Activated CD4-positive, alpha-beta T cell treated with anti-CD3 and anti-CD28 coated beads for 36 hours (primary cell): ENCODE measurements around the gene SLC25A42. TPM values are rescaled to one million over a fixed set of nuclear protein-coding genes. Genes with fewer than 3 reads are reported as not detected.
"Not testable (repeated sequence)": the region's sequence is repeated elsewhere in the genome, so short reads cannot be mapped to it uniquely, and the experiment has no call there.

Experiments
- ATAC-seq: fragments of 200-7000 bp; cut with Tn5 transposase; one replicate; pipeline ENCODE4 v1.10.0; 2021; ENCODE audit warnings: mild to moderate bottlenecking, moderate library complexity
- CTCF ChIA-PET: fragments of 350-600 bp; sonication (Branson Sonifier 250); formaldehyde crosslinking; loops from one replicate; lab custom pipeline; 2021; ENCODE audit warnings: antibody characterized with exemption; lab: Charles Lee
- POLR2A ChIA-PET: fragments of 350-600 bp; sonication (Branson Sonifier 250); formaldehyde crosslinking; loops from one replicate; lab custom pipeline; 2021; ENCODE audit warnings: antibody characterized with exemption, inconsistent platforms; lab: Charles Lee
- DNase-seq: peaks from one replicate; pipeline ENCODE4 v3.0.0-alpha.2; 2020
- H3K27ac Mint-ChIP-seq: one replicate; pipeline ENCODE4 v1.8.0; 2021; ENCODE audit warnings: mixed read lengths
- H3K27me3 Mint-ChIP-seq: one replicate; pipeline ENCODE4 v1.8.0; 2021; ENCODE audit warnings: mixed read lengths
- H3K36me3 Mint-ChIP-seq: one replicate; pipeline ENCODE4 v1.8.0; 2021; ENCODE audit warnings: low read depth, mixed read lengths
- H3K4me1 Mint-ChIP-seq: one replicate; pipeline ENCODE4 v1.8.0; 2021; ENCODE audit warnings: mixed read lengths
- H3K4me3 Mint-ChIP-seq: one replicate; pipeline ENCODE4 v1.8.0; 2021; ENCODE audit warnings: mild to moderate bottlenecking, moderate library complexity, mixed read lengths
- H3K9me3 Mint-ChIP-seq: one replicate; pipeline ENCODE4 v1.8.0; 2021; ENCODE audit warnings: low read depth, mixed read lengths
- intact Hi-C, 2 experiments: fragments of 100-400 bp; cut with DNase I in 1 of 2; cut with micrococcal nuclease in 1 of 2; formaldehyde crosslinking; loops; one replicate each; pipeline versions ENCODE4 v1.14.2 to v1.15.1; 2022 to 2024; cut with DNase I, micrococcal nuclease
- total RNA-seq, 2 experiments: library from RNA; stranded (reverse); gene quantifications; one replicate each; pipeline ENCODE4 v1.2.3, GENCODE V29; 2021

Gene SLC25A42
- total RNA-seq, 2 experiments from 2014 or later: 10.4 to 10.6 TPM

GRCh38 chr19:19122902-19123301 is 59.1 kb downstream of the SLC25A42 start:
- no peak for DNase-seq
- Mint-ChIP-seq H3K4me1 (no peaks in the 10 kb centered on the region), H3K36me3 (peaks cover 33% of the 10 kb centered on the region), H3K27ac (no peak overlapping the region), H3K9me3 (peaks cover 11% of the 10 kb centered on the region), H3K27me3 (no peaks in the 10 kb centered on the region), H3K4me3 (no peak overlapping the region)
- ATAC-seq: no peak
- intact Hi-C loops: no loop called here
- ChIA-PET POLR2A (no interaction called here), CTCF (no interaction called here)

- Mint-ChIP-seq H3K27me3 (no peaks in the 10 kb centered on the region), H3K27ac (no peak overlapping the region), H3K36me3 (peaks cover 34% of the 10 kb centered on the region), H3K9me3 (peaks cover 11% of the 10 kb centered on the region), H3K4me3 (no peak overlapping the region), H3K4me1 (no peaks in the 10 kb centered on the region)
- intact Hi-C loops: no loop called here
- ChIA-PET CTCF (no interaction called here), POLR2A (interaction anchor here (0.7 kb wide), 1 partner anchor 14 kb away, joined by 6 read pairs; no protein-coding TSS in a partner anchor)
- ATAC-seq (no peak), DNase-seq (no peak)
These were observed 59.6 kb downstream of the SLC25A42 start for GRCh38 chr19:19123386-19123785.

- no peak for DNase-seq
- no peak overlapping the region for H3K27ac Mint-ChIP-seq
- intact Hi-C loops: no loop called here
- H3K4me3 Mint-ChIP-seq: no peak overlapping the region
- POLR2A ChIA-PET: no interaction called here
- H3K9me3 Mint-ChIP-seq: peaks cover 11% of the 10 kb centered on the region
- peaks cover 34% of the 10 kb centered on the region for H3K36me3 Mint-ChIP-seq
- no peaks in the 10 kb centered on the region for H3K4me1 Mint-ChIP-seq
- no peaks in the 10 kb centered on the region for H3K27me3 Mint-ChIP-seq
- CTCF ChIA-PET: no interaction called here
- ATAC-seq: no peak
These were observed 62.3 kb downstream of the SLC25A42 start for GRCh38 chr19:19126102-19126501.

GRCh38 chr19:19131989-19132388 is 68.2 kb downstream of the SLC25A42 start:
- Mint-ChIP-seq H3K27me3 (no peaks in the 10 kb centered on the region), H3K9me3 (peaks cover 10% of the 10 kb centered on the region), H3K4me1 (peaks cover 9% of the 10 kb centered on the region), H3K27ac (no peak overlapping the region), H3K36me3 (peaks cover 35% of the 10 kb centered on the region), H3K4me3 (no peak overlapping the region)
- no peak for DNase-seq
- POLR2A ChIA-PET: no interaction called here
- CTCF ChIA-PET: interaction anchor here (1.2 kb wide), 1 partner anchor 14 kb away, joined by 3 read pairs; no protein-coding TSS in a partner anchor
- intact Hi-C loops: no loop called here
- no peak for ATAC-seq

GRCh38 chr19:19132912-19133311 is 69.1 kb downstream of the SLC25A42 start:
- Mint-ChIP-seq H3K27me3 (no peaks in the 10 kb centered on the region), H3K9me3 (peaks cover 10% of the 10 kb centered on the region), H3K4me1 (peaks cover 18% of the 10 kb centered on the region), H3K4me3 (no peak overlapping the region), H3K36me3 (peaks cover 33% of the 10 kb centered on the region), H3K27ac (no peak overlapping the region)
- DNase-seq: no peak
- intact Hi-C loops: no loop called here
- POLR2A ChIA-PET: no interaction called here
- CTCF ChIA-PET: interaction anchor here (1.2 kb wide), 1 partner anchor 13 kb away, joined by 3 read pairs; no protein-coding TSS in a partner anchor
- ATAC-seq: no peak

- DNase-seq: no peak
- ChIA-PET CTCF (interaction anchor here (0.6 kb wide), 1 partner anchor 12 kb away, joined by 3 read pairs; no protein-coding TSS in a partner anchor), POLR2A (interaction anchor here (0.6 kb wide), 1 partner anchor 462 kb away, joined by 3 read pairs; no protein-coding TSS in a partner anchor)
- intact Hi-C loops: no loop called here
- Mint-ChIP-seq H3K4me1 (peaks cover 27% of the 10 kb centered on the region), H3K27me3 (no peaks in the 10 kb centered on the region), H3K4me3 (no peak overlapping the region), H3K36me3 (peaks cover 28% of the 10 kb centered on the region), H3K9me3 (peaks cover 10% of the 10 kb centered on the region), H3K27ac (no peak overlapping the region)
- no peak for ATAC-seq
These were observed 70.2 kb downstream of the SLC25A42 start for GRCh38 chr19:19133985-19134384.

- no peaks in the 10 kb centered on the region for H3K27me3 Mint-ChIP-seq
- POLR2A ChIA-PET: interaction anchor here (0.6 kb wide), 1 partner anchor 462 kb away, joined by 3 read pairs; no protein-coding TSS in a partner anchor
- intact Hi-C loops: no loop called here
These were observed 70.9 kb downstream of the SLC25A42 start for GRCh38 chr19:19134687-19135158.

GRCh38 chr19:19135713-19136112 is 71.9 kb downstream of the SLC25A42 start:
- CTCF ChIA-PET: interaction anchor here (0.6 to 2.1 kb wide), 4 partner anchors 10 to 144 kb away, joined by 3 to 5 read pairs (median 3); no protein-coding TSS in a partner anchor
- peaks cover 22% of the 10 kb centered on the region for H3K36me3 Mint-ChIP-seq
- not testable (repeated sequence) for H3K27ac Mint-ChIP-seq

More at GRCh38 chr19:19134687-19135158, 70.9 kb downstream of the SLC25A42 start:
- Mint-ChIP-seq H3K4me3 (no peak overlapping the region), H3K27ac (no peak overlapping the region), H3K36me3 (peaks cover 24% of the 10 kb centered on the region), H3K4me1 (peaks cover 30% of the 10 kb centered on the region), H3K9me3 (peaks cover 12% of the 10 kb centered on the region)
- ATAC-seq: peak; percentile 17
- DNase-seq: peak; percentile 69
- CTCF ChIA-PET: interaction anchor here (2.1 kb wide), 1 partner anchor 11 kb away, joined by 5 read pairs; no protein-coding TSS in a partner anchor

GRCh38 chr19:19137556-19138108 is 73.8 kb downstream of the SLC25A42 start:
- POLR2A ChIA-PET: interaction anchor here (0.6 kb wide), 1 partner anchor 14 kb away, joined by 6 read pairs; no protein-coding TSS in a partner anchor
- H3K36me3 Mint-ChIP-seq: peaks cover 12% of the 10 kb centered on the region
- CTCF ChIA-PET: interaction anchor here (0.6 kb wide), 1 partner anchor 75 kb away, joined by 4 read pairs; no protein-coding TSS in a partner anchor
- peak overlapping the region; percentile 95 for H3K27ac Mint-ChIP-seq
- peak overlapping the region; percentile 93 for H3K4me3 Mint-ChIP-seq
- H3K27me3 Mint-ChIP-seq: no peaks in the 10 kb centered on the region
- H3K4me1 Mint-ChIP-seq: peaks cover 30% of the 10 kb centered on the region
- intact Hi-C loops: loop anchor here (1.0 to 2.0 kb wide), 12 partner anchors 37 to 501 kb away; partner anchors contain the start of genes COPE (in 2 of the 2), DDX49 (in 2 of the 2), SLC25A42 (in 2 of the 2) and ARMC6 (in 1 of the 2)
- no peak for DNase-seq
- peaks cover 4% of the 10 kb centered on the region for H3K9me3 Mint-ChIP-seq
- no peak for ATAC-seq

More at GRCh38 chr19:19135713-19136112, 71.9 kb downstream of the SLC25A42 start:
- H3K4me3 Mint-ChIP-seq, H3K27me3 Mint-ChIP-seq, DNase-seq, POLR2A ChIA-PET, ATAC-seq, intact Hi-C loops: not testable (repeated sequence)
- Mint-ChIP-seq H3K4me1 (peaks cover 30% of the 10 kb centered on the region), H3K9me3 (peaks cover 12% of the 10 kb centered on the region)

- H3K4me1 Mint-ChIP-seq: peaks cover 30% of the 10 kb centered on the region
- CTCF ChIA-PET: interaction anchor here (1.0 to 1.1 kb wide), 2 partner anchors 10 to 19 kb away, joined by 3 to 4 read pairs; no protein-coding TSS in a partner anchor
- POLR2A ChIA-PET: no interaction called here
- peaks cover 6% of the 10 kb centered on the region for H3K36me3 Mint-ChIP-seq
- H3K27me3 Mint-ChIP-seq: no peaks in the 10 kb centered on the region
- H3K27ac Mint-ChIP-seq: peak within 1 kb of the TSS; percentile 95
- ATAC-seq (peak; percentile 100), DNase-seq (peak; percentile 98)
- H3K9me3 Mint-ChIP-seq: peaks cover 4% of the 10 kb centered on the region
- H3K4me3 Mint-ChIP-seq: peak within 1 kb of the TSS; percentile 93
- intact Hi-C loops: loop anchor here (1.0 to 2.0 kb wide), 12 partner anchors 36 to 502 kb away; partner anchors contain the start of genes COPE (in 2 of the 2), DDX49 (in 2 of the 2), SLC25A42 (in 2 of the 2) and ARMC6 (in 1 of the 2)
These were observed 74.6 kb downstream of the SLC25A42 start, which contains the start of gene TMEM161A for GRCh38 chr19:19138109-19138981. Gene TMEM161A, minus strand, starts transcription at chr19:19138478. Its CDS starts 50 bp downstream, at chr19:19138428.
